Left renal pelvis (tissue), 4 donors: ENCODE measurements around the gene TENT5A. TPM values are rescaled to one million over a fixed set of nuclear protein-coding genes. Genes with fewer than 3 reads are reported as not detected.
"Not testable (repeated sequence)": the region's sequence is repeated elsewhere in the genome, so short reads cannot be mapped to it uniquely, and the experiment has no call there.

ENCODE experiments used
- DNase-seq, 4 donors: peaks; one replicate each; pipeline ENCODE4 v3.0.0-alpha.2; 2013; ENCODE audit warnings: low read depth in 4 of 4, low spot score in 3 of 4
- polyA plus RNA-seq, 4 donors: library from polyadenylated mRNA; unstranded; fragments of 120-200 nt; gene quantifications; one replicate each; pipeline ENCODE4 v1.2.1, GENCODE V29; 2013; ENCODE audit not compliant: insufficient read length in 4 of 4

The TENT5A gene
- polyA plus RNA-seq = 10 to 100 TPM in 1 of 4 donors, 1 to 10 TPM in 3; 3.4 to 20.2 (median 6.7) TPM

GRCh38 chr6:81752084-81752920 lies at the start of gene TENT5A:
Gene TENT5A (minus strand): TSS chr6:81752681. CDS start chr6:81752141, 540 bp downstream.
- DNase-seq = peak in 3 of 4 donors; percentile 69 to 73 (median 72)

- DNase-seq = no peak
Observed at GRCh38 chr6:81801489-81801888, 49.0 kb upstream of the TENT5A start.

- no peak for DNase-seq
Observed at GRCh38 chr6:81800666-81801065, 48.2 kb upstream of the TENT5A start.

GRCh38 chr6:81799323-81799722 lies 46.8 kb upstream of the TENT5A start:
- DNase-seq = no peak

GRCh38 chr6:81797591-81797990 lies 45.1 kb upstream of the TENT5A start:
- no peak for DNase-seq

GRCh38 chr6:81795890-81796289 lies 43.4 kb upstream of the TENT5A start:
- no peak for DNase-seq

- DNase-seq = no peak
Observed at GRCh38 chr6:81793821-81794475, 41.5 kb upstream of the TENT5A start.

GRCh38 chr6:81792826-81793225 lies 40.3 kb upstream of the TENT5A start:
- no peak for DNase-seq

GRCh38 chr6:81791756-81792155 lies 39.3 kb upstream of the TENT5A start:
- no peak for DNase-seq

- no peak for DNase-seq
Observed at GRCh38 chr6:81790034-81790433, 37.6 kb upstream of the TENT5A start.

- DNase-seq = no peak
Observed at GRCh38 chr6:81789291-81789690, 36.8 kb upstream of the TENT5A start.

GRCh38 chr6:81788748-81789147 lies 36.3 kb upstream of the TENT5A start:
- DNase-seq = no peak

- DNase-seq = no peak
Observed at GRCh38 chr6:81787313-81788068, 35.0 kb upstream of the TENT5A start.

GRCh38 chr6:81786150-81786549 lies 33.7 kb upstream of the TENT5A start:
- no peak for DNase-seq

GRCh38 chr6:81785377-81785776 lies 32.9 kb upstream of the TENT5A start:
- no peak for DNase-seq

GRCh38 chr6:81783893-81784292 lies 31.4 kb upstream of the TENT5A start:
- no peak for DNase-seq

- DNase-seq = no peak
Observed at GRCh38 chr6:81781624-81782023, 29.1 kb upstream of the TENT5A start.

- no peak for DNase-seq
Observed at GRCh38 chr6:81777586-81778268, 25.2 kb upstream of the TENT5A start.

GRCh38 chr6:81776219-81776618 lies 23.7 kb upstream of the TENT5A start:
- not testable (repeated sequence) for DNase-seq

- no peak for DNase-seq
Observed at GRCh38 chr6:81774542-81774941, 22.1 kb upstream of the TENT5A start.

- DNase-seq = no peak
Observed at GRCh38 chr6:81773887-81774286, 21.4 kb upstream of the TENT5A start.
